ENCODE results near the gene TGFBR2. TPM values are rescaled to one million over a fixed set of nuclear protein-coding genes. Genes with fewer than 3 reads are reported as not detected.

TGFBR2 gene
- total and polyA plus RNA-seq, 2 experiments from 2014 or later: 4.7 to 13.0 TPM

DNA sequence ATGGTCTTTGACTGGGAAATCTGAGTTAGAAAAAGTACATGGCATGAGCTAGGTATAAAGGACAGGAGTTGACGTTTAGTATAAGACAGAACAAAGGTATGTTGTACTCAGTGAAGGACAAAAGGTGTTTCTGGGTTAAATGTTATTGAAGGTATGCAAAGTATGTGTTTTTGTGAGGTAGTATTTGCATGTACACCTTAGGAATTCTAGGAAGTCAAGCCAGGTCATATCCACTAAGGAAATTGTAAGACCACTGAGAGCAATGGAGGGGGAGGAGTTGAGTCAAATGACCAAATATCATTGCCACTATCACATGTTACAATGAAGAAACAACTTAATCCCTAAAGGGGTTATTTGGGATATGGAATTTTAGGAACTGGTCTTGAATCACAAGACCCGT lies 24.4 kb upstream of the TGFBR2 start (continued):
- TF ChIP-seq, protein P1, sequence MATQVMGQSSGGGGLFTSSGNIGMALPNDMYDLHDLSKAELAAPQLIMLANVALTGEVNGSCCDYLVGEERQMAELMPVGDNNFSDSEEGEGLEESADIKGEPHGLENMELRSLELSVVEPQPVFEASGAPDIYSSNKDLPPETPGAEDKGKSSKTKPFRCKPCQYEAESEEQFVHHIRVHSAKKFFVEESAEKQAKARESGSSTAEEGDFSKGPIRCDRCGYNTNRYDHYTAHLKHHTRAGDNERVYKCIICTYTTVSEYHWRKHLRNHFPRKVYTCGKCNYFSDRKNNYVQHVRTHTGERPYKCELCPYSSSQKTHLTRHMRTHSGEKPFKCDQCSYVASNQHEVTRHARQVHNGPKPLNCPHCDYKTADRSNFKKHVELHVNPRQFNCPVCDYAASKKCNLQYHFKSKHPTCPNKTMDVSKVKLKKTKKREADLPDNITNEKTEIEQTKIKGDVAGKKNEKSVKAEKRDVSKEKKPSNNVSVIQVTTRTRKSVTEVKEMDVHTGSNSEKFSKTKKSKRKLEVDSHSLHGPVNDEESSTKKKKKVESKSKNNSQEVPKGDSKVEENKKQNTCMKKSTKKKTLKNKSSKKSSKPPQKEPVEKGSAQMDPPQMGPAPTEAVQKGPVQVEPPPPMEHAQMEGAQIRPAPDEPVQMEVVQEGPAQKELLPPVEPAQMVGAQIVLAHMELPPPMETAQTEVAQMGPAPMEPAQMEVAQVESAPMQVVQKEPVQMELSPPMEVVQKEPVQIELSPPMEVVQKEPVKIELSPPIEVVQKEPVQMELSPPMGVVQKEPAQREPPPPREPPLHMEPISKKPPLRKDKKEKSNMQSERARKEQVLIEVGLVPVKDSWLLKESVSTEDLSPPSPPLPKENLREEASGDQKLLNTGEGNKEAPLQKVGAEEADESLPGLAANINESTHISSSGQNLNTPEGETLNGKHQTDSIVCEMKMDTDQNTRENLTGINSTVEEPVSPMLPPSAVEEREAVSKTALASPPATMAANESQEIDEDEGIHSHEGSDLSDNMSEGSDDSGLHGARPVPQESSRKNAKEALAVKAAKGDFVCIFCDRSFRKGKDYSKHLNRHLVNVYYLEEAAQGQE (IDR thresholded peaks at IDR 0.05; ENCODE audit: unreplicated experiment): no peak
- TF ChIP-seq ZNF114 (CRISPR knock-in tag; IDR thresholded peaks at IDR 0.05) (no peak), CREB1 (CRISPR knock-in tag; IDR thresholded peaks at IDR 0.05; ENCODE audit: low read depth) (no peak), POLR2AphosphoS5 (IDR thresholded peaks at IDR 0.05; ENCODE audit: low read depth) (no peak)
- TF ChIP-seq, protein P2, sequence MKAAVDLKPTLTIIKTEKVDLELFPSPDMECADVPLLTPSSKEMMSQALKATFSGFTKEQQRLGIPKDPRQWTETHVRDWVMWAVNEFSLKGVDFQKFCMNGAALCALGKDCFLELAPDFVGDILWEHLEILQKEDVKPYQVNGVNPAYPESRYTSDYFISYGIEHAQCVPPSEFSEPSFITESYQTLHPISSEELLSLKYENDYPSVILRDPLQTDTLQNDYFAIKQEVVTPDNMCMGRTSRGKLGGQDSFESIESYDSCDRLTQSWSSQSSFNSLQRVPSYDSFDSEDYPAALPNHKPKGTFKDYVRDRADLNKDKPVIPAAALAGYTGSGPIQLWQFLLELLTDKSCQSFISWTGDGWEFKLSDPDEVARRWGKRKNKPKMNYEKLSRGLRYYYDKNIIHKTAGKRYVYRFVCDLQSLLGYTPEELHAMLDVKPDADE (IDR thresholded peaks at IDR 0.05): no peak

DNA sequence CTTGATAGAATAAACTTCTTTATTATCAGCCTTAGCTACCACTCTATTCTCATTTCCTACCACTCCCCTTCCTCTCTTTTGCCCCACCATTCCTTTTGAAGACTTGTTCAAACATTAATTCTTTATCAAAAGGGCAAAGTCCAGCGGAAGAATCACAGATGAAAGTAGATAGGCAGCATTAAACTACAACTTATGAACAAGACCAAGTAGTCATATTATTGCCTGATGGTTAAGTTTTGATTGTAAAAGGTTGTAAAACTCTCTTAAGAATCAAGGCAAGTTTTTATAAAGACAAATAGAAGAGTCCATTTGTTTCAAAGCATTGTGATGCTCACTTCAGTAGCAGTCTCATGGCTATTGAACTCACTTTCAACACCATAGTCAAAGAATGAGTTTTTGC lies 22.4 kb upstream of the TGFBR2 start:
- no peaks in the 10 kb centered on the region for H3K36me3 ChIP-seq (ENCODE audit: insufficient read depth)
- ATAC-seq (no peak), DNase-seq (ENCODE audit: low spot score) (no peak)
- no peaks in the 10 kb centered on the region for H3K36me3 Mint-ChIP-seq (ENCODE audit: low read depth)
- no peaks in the 10 kb centered on the region for H3K9me3 Mint-ChIP-seq
- no peak overlapping the region for H3K27ac Mint-ChIP-seq
- H3K4me1 Mint-ChIP-seq: peaks cover 14% of the 10 kb centered on the region
- no peak overlapping the region for H3K4me2 ChIP-seq
- no peak overlapping the region for H3K4me3 Mint-ChIP-seq
- no peak overlapping the region for H3K27ac ChIP-seq (ENCODE audit: low read depth)
- H4K20me1 ChIP-seq (replicated peaks; ENCODE audit: insufficient read depth): no peaks in the 10 kb centered on the region
- H3F3A ChIP-seq (replicated peaks; ENCODE audit: low read depth): no peaks in the 10 kb centered on the region
- no peak overlapping the region for H2AFZ ChIP-seq
- H3K4me3 ChIP-seq: no peak overlapping the region
- no peaks in the 10 kb centered on the region for H3K27me3 ChIP-seq (ENCODE audit: insufficient read depth)
- H3K27me3 Mint-ChIP-seq (ENCODE audit: insufficient read depth, low read depth, poor library complexity): no peaks in the 10 kb centered on the region
- H3K9me2 ChIP-seq (ENCODE audit: insufficient read depth): no peaks in the 10 kb centered on the region; the same call in 1 of the 2 replicates
- H3K79me2 ChIP-seq (replicated peaks; ENCODE audit: insufficient read depth): no peaks in the 10 kb centered on the region
- peaks cover 19% of the 10 kb centered on the region for H3K4me1 ChIP-seq (ENCODE audit: insufficient read depth)
- TF ChIP-seq, protein P3, sequence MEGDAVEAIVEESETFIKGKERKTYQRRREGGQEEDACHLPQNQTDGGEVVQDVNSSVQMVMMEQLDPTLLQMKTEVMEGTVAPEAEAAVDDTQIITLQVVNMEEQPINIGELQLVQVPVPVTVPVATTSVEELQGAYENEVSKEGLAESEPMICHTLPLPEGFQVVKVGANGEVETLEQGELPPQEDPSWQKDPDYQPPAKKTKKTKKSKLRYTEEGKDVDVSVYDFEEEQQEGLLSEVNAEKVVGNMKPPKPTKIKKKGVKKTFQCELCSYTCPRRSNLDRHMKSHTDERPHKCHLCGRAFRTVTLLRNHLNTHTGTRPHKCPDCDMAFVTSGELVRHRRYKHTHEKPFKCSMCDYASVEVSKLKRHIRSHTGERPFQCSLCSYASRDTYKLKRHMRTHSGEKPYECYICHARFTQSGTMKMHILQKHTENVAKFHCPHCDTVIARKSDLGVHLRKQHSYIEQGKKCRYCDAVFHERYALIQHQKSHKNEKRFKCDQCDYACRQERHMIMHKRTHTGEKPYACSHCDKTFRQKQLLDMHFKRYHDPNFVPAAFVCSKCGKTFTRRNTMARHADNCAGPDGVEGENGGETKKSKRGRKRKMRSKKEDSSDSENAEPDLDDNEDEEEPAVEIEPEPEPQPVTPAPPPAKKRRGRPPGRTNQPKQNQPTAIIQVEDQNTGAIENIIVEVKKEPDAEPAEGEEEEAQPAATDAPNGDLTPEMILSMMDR (conservative IDR thresholded peaks at IDR 0.05; ENCODE audit: low read depth in 2 of 2): no peak
- TF ChIP-seq STAT1 (IDR thresholded peaks at IDR 0.05; ENCODE audit: unreplicated experiment) (no peak), EZH2 (IDR thresholded peaks at IDR 0.05; ENCODE audit: low read depth, unreplicated experiment) (no peak), POLR2AphosphoS5 (IDR thresholded peaks at IDR 0.05; ENCODE audit: low read depth) (no peak), ZNF114 (CRISPR knock-in tag; IDR thresholded peaks at IDR 0.05) (no peak), CREB1 (CRISPR knock-in tag; IDR thresholded peaks at IDR 0.05; ENCODE audit: low read depth) (no peak)
- TF ChIP-seq, protein P1 (IDR thresholded peaks at IDR 0.05; ENCODE audit: unreplicated experiment): no peak

Data from GM23338 (cell line).